ENCODE results near the gene BARD1.
"Not testable (repeated sequence)": the region's sequence is repeated elsewhere in the genome, so short reads cannot be mapped to it uniquely, and the experiment has no call there.

BARD1 gene

DNA sequence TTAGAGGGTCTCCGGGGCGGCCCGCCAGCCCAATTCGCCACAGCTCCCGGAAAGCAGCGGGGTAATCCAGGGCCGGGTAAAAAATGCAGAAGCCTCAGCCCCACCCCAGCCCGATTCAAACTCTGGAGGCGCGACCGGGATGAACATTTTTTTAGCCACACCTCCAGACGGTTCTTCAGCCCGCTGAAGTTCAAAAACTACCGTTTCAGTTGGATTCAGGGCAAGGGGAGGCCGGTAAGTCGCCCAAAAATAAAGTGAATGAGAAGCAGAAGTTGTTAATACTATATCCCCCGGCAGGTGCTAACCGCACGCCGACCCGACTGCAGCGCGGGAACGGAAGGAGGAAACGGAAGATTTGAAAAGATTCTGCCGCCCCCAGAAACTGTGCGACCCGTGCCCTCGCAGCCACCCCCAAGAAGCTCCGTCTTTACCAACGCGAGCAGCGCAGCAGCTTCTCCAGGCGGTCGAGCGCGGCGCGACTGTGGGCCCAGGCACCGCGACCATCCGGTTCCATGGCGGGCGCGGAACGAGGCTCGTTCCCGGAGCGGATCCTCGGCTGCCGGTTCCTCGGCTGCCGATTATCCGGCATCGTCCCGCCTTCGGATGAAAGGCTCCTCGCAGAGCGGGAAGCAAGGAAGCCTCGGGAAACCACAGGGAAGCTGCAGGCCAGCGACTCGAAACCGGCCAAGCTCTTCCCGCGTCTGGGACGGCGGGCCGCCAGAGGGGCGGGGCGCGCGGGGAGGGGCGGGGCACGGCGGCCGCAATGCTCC is at the start of gene BARD1:
BARD1 (minus strand) TSS at position 703 of the 770 bp plus-strand sequence; CDS start at position 589, 114 bp downstream.
- no peak for FAIRE-seq

DNA sequence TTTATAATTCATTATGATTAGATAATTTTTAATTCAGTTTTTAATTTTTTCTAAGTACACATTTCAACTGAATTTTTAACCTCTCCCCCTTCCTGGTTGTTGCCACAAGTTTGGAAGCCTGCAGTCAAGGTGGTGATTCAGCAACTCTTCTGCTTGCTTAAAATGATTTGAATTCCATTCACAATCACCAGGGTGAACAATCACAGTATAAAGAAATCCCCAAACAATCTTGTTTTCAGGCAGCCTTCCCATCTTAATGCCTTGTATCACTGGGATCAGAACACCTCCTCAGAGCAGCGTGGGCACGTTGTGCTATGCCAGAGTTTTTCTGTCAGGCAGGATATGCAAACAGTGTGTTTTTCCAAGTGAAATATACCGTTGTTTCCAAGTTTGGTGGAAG is 46.7 kb upstream of the BARD1 start:
- FAIRE-seq: no peak

DNA sequence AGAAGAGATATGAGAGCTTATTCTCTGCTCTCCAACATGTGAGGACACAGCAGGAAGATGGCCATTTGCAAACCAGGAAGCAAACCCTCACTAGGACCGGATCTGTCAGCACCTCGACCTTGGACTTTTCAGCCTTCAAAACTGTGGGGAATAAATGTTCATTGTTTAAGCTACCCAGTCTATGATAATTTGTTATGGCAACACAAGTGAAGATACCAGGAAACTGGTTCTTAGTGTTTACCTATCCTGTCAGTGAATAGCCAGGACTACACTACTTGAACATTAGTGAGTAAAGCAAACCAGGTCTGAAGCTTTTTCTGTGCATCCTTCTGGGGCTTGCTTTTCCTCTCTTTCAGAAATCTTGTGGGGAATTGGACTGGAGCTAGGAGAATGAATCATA is 44.4 kb upstream of the BARD1 start:
- no peak for FAIRE-seq

DNA sequence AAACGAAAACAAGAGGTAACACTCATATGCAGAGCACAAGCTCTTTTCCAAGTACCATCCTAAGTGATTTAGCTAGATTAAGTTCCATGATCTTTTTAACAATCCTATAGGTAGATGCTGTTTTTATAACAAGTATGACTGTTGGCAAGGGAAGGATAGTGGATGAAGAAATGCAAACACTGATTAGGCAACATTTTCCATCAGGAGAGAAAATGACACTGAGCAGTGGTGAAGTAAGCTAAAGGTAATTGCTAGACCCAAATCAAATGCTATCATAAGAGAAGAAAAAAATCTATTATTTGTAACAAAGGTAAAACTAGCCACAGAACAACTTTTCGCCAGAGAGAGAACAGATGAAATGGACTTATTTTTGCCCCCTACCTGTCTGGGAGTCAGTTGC is 34.3 kb upstream of the BARD1 start:
- FAIRE-seq: no peak

DNA sequence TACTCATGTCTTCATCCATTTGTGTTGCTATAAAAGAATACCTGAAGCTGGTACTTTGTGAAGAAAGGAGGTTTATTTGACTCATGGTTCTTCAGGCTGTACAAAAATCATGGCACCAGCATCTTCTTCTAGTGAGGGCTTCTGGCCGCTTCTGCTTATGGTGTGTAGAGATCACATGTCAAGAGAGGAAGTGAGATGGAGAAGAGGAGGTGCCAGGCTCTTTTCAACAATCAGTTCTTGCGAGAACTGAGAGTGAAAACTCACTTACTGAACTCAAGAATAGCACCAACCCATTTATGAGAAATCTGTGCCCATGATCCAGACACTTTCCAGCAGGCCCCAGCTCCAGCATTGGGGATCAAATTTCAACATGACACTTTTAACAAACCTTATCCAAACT is 30.0 kb upstream of the BARD1 start:
- no peak for FAIRE-seq

DNA sequence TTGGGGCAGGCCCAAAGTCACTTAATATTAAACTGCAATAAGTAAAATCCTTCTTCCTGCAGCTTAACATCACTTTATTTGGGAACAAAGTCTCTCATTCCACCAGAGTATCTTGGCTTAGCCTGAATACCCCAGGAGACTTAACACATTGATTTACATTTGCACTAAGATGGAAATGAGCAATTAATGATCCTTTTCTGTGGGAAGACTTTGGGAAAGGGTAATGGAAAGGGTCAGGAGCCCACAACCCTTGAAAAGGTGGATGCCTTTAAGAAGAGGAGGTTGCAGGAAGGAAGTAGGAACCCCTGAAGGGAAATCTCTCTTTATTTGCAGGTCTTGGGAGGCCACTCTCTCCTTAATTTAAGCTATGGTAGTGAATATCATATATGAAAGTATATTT is 28.0 kb upstream of the BARD1 start:
- no peak for FAIRE-seq

DNA sequence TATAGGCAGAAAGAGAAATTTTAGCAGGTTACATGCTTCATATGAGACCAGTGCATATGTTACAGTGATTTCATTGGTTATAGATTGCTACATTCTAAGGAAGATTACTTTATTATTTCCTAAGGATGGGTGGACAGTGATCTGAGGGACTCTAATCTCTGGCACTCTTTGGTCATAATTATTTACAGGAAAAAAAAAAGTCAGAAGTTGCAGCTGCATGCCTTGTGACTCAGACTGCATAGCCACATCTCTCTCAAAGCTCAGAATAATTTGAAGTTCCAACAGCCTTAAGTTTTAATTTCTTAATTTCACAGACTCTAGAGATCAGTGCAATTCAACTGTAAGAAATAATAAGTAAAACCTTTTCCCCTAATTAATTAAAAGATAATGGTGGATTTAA is 27.1 kb upstream of the BARD1 start:
- no peak for FAIRE-seq

DNA sequence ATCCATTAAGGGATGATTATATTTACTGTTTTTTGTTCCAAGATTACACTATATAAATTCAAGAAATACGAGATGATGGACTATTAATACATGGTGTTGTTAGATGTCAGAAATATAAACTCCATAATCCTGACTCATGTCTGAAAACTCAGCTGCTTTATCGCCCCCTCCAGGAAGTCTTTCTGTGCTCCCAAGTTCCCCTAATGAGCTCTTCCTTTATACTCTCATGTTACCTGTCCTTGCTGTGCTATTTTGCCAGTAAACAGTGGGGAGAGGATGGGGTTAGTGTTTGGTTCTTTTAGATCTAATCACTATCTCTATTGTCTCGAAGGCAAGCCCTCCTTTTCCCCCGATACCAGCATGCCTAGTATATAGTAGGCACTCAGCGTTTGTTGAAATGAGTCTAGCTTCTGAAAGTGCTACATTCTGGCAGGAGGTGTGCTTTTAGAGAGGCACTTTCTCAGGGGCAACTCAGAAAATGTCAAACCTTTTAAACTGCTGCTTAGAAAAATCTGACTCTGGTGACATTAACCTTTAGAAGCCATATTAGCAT is 21.4 kb upstream of the BARD1 start:
- no peak for FAIRE-seq

DNA sequence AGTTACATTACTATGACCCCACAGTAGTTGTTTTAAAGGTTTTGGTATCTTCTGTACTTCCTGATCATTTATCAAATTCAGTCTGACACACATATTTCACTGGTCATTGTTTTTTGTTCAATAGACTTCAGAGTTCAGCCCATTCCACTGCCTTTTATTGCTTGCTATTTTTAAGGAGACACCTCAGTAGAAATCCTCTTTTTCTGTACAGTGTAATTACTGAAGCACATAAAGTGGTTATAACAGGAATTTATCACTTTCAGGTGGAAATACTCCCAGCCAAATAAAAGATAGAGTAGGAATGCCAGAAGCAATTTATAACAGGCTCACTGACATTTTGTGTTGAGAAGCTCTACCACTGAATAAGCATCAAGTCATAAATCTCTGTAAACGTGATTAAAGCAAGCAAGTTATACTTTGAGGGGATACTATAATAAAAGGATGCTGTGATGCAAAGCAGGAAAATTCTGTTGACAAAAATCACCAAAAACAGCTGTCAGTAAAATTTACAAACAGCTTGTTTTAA is 6.6 kb upstream of the BARD1 start:
- no peak for FAIRE-seq

DNA sequence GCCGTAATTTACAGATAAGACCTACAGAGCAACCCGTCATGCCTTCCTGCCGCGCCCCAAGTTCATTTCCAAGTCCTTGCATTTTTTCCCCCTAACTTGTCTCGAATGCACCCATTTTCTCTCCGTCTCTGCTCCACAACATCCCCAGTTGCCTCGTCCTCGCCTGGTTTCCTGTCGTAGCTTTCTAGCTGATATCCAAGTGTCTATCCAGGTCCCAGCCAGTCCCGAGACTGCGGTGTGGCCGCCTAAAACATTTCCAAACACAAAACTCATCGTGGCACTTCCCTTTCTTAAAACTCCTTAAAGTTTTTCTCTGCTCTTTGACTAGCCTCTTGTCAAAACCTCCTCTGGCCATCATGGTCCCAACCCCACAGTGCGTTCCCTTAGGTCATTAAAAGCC is 1.2 kb upstream of the BARD1 start:
- no peak for FAIRE-seq

DNA sequence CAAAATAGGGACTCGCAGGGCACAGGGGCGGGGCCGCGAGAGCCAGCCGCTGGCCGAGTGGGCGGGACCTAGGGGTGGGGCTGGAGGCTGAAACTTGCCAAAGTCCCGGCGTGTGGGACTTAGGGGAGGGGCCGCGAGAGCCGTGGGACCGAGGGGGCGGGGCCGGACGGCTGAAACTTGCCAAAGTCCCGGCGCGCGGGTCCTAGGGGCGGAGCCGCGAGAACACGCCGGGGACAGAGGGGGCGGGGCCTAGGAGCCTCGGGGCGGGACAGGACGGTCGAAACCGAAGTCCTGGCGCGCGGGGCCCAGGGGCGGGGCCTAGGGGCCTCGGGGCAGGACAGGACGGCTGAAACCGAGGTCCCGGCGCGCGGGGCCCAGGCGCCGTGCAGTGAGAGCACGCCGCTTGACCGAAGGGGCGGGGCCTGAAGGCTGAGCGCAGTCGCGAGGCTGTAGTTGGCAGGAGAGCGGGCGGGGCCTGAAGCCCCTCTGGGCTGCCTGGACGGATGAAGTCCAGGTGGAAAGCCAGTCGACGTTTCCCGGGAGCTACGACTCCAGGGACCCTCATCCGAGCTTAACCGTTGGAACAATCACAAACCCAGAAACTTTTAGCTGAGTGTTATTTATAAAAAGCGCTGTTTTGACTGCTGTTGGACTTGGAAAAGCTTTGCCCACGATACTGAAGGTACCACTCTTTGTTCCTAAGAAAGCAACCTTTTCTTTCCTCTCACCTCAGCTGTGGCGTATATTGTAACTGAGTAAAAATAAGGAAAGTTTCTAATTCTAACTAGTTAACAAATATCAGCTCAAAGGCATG is 475 bp upstream of the BARD1 start:
- no peak for FAIRE-seq

DNA sequence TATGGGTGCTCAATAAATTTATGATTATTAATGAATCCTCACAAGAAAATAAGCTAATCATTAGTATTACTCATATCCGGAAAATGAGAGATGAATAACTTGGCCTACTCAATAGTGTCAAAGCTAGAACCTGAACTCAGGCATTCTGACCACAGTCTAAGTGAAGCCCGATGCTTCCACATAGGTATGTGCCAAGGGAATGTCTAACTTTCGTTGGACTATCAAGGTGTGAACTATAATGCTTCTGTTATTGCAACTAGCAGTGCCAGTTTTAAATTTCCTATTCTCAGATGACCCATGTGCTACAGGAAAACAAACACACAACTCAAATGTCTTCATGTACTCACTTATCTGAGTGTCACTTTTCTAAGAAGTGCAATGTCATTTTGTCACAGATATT is 1.8 kb downstream of the BARD1 start:
- FAIRE-seq: no peak

DNA sequence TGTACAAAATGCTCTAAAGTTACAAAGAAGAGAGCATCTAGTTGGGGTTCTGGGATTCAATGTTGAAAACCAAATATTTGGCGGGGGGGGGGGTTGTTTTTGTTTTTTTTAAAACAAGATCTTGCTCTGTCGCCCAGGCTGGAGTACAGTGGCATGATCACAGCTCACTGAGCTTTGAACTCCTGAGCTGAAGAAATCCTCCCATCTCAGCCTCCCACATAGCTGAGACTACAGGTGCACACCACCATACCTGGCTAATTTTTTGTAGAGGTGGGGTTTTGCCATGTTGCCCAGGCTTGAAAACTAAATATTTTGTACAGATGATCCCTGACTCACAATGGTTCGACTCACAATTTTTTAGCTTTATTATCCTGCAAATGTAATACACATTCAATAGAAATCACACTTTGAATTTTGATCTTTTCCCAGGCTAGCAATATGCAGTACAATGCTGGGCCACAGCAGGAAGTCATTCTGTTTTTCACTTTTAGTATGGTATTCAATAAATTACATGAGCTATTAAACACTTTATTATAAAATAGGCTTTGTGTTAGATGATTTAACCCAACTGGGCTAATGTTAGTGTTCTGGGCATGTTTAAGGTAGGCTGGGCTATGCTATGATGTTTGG is 7.6 kb downstream of the BARD1 start:
- FAIRE-seq: no peak

DNA sequence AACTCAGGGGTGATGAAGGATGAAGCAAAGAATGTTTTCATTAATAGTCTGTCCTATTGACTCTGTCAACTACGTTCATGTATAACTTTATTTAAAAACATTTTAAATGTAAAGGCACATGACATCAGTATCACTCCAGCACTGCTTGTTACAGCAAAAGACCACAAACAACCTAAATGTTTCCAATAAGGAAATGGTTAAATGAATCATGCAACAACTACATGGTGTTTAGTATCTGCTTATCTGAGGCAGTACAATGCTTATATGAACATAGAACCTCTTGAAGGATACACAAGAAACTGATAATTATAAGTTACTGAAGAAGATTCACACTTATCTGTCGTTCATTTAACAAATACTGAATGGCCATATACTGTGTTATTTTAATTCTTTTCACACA is 8.4 kb downstream of the BARD1 start:
- FAIRE-seq: no peak

DNA sequence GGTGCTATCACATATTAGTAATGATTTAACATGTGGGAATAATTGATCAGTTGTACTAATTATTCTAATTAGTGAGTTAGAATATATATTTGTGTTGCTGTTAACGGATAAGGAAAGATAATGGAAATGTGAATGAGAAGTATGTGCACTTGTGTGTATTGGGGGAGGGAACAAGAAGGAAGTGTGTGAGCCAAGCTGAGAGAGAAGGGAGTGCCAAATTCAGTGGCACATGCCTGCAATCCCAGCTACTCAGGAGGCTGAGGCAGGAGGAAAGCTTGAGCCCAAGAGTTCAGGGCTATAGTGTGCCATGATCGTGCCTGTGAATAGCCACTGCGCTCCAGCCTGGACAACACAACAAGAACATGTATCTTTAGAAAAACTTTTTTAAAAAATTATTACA is 9.3 kb downstream of the BARD1 start:
- no peak for FAIRE-seq

DNA sequence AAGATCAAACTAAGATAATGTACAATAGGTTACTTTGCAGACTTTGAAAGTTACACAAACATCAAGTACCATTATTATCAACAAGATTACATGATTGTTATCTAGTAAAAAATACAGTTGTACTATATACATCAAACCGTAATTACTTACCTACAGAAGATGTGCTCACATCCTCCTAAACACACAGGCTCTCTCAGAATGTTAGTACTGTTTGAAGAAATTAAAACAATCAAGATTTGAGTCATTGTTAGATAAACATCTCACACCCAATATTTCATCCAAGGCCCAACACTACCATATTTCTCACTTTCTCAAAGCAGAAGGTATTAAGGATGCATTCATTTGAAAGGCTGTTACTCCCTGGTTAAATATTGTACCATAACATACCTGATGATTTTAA is 12.6 kb downstream of the BARD1 start:
- FAIRE-seq: no peak

DNA sequence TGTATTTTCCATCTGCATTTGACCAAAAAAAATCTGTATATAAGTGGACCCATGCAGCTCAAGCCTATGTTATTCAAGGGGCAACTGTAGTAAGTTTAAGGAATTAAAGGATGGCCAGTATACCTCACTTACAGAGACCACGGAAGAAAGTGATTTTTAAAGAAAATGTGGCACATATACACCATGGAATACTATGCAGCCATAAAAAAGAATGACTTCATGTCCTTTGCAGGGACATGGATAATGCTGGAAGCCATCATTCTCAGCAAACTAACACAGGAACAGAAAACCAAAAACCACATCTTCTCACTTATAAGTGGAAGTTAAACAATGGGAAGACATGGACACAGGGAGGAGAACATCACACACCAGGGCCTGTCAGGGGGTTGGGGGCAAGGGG is 26.3 kb downstream of the BARD1 start:
- not testable (repeated sequence) for FAIRE-seq

DNA sequence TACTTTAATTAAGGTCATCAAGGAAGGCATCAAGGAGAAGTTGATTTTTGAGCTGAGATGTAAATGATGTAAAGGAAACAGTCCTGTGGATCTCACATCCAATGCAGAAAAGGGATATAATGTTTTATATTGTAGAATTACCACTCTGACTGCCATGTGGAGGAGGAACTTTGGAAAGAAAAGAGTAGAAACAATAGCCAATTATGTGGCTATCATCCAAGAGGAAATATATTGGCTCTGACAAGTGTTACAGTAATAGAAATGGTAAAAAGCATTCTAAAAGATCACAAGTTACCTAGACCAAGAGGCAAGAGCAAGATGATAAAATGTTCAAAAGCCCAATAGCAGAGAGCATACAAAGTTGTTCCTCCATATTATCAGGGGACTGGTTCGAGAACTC is 26.8 kb downstream of the BARD1 start:
- no peak for FAIRE-seq

DNA sequence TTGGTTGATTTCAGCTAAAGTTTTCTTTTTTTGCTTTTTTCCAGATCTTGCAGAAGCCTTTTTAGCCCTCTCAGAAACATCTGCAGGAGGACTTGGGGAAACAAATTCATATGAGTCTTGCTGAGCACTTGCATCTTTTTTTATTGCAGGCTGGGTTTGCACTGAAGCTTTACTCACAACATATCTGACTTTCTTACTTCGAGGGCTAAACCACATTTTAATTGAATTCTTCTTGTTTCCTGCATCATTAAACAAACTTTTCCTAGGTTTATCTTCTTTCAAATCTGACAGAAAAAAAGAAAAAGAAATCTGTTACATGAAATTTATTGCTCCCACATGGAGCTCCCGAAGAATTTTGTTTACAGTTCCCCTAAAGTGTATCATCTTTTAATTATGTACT is 28.3 kb downstream of the BARD1 start:
- peak; percentile 64 for FAIRE-seq

DNA sequence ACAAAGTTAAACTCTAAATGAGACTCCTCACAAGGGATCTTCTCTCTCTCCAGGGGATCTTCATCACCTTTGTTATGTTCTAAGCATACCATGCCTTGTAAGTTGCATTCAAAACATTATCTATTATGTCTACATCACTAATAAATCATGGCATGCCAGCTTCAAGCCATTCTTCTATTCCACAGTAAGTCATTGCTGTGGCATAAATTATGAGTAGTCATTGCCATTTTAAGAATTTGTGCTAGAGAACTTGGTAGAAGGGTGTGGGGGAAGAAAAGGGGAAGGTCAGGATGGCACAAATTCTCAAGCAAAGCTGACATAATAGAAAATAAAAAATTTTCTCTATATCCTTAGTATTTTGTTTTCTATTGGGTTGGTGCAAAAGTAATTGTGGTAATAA is 33.5 kb downstream of the BARD1 start:
- FAIRE-seq: no peak

DNA sequence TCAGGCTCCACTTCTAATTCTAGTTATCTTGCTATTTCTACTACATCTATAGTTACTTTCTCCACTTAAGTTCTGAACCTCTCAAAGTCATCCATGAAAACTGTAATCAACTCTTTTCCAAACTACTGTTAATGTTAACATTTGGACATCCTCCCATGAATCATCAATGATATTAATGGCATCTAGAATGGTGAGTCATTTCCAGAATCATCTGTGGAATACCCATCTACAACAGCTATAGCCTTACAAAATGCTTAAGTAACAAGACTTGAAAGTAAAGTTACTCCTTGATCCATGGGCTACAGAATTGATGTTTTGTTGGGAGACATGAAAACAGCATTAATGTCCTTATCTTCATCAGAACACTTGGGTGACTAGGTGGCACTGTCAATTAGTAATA is 35.4 kb downstream of the BARD1 start:
- no peak for FAIRE-seq

DNA sequence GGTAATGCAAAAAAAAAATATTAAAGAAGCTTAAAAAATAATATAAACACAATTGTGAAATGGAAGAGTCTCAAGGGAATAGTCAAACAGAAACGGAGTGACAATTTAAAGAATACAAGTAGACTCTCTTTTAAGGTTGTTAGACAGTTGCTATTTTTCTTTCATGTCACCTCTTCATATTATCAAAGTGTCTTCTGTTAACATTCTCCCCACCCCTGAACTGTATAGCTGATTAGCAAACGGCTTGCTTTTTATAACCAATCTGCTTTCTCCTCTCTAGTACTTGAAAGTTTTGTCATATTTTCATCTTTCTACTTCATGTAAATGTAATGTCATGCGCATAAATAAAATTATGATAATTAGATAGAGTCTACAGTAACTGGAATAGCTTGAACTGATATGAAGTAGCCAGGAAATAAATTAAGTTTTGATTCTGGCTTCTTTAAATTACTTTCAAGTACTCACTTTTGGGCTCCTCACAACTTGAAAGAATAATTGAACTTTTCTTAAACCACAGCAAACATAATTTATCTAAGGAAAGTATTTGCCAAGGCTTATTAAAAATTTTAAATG is 37.0 kb downstream of the BARD1 start:
- FAIRE-seq: no peak

DNA sequence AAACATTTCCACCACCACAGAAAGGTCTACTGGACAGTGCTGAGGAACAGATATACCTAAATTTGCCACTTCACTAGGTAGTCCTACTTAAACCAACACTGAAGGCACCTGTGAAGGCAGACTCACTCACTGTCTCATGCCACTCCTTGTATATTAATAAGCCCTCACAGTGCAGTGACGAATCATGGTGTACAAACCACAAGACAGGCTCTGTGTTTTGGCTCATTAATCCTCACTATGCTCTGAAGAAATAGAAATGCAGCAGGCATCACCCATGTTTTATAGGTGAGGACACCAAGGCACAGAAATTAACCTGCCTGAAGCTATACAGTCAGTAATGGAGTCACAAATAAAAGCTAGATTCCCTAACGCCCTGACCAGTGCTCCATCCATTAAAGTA is 44.3 kb downstream of the BARD1 start:
- FAIRE-seq: no peak
